ENCODE measurements around the gene C6orf52. TPM values are rescaled to one million over a fixed set of nuclear protein-coding genes. Genes with fewer than 3 reads are reported as not detected.
"Not testable (repeated sequence)": the region's sequence is repeated elsewhere in the genome, so short reads cannot be mapped to it uniquely, and the experiment has no call there.

The C6orf52 gene
- 1 to 10 TPM in 2 of 3 donors, not detected in 1; 1.2 to 1.7 TPM for total RNA-seq
- long read RNA-seq, donor 1, result 0 reads
- long read RNA-seq, donor 2, result 0 reads

DNA sequence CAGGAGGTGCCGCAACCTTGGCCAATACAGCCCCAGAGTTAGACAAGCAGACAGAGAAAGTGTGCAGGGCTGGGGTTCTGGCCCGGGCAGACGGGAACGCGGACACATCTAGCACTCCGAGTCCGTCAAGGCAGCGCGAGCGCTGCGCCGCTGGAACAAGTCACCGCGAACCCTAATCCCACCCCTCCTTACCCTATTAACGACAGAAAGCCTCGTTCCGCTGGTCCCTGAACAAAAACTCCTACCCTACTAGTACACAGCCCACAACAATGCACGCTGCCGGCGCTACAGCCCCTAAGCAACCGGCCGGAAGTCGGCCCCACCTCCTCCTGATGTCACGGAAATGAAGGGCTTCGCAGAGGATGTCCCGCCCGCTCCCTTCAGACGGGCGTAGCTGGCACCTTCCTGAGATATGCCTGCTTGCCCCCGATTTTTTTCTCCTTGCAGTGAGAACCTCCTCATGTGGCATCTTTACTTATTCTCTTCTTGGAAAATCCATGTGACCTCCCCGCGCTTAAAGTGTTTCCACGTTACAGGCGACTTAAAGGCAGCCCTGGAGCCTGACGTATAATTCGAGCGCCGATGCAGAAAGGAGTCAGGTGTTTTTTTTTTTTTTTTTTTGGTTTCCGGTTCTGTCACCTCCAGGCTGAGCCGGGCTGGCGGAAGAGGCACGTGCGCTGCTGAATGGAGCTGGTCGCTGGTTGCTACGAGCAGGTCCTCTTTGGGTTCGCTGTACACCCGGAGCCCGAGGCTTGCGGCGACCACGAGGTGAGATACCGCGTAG lies at the start of gene C6orf52, which contains the start of gene PAK1IP1:
Gene C6orf52, minus strand, starts transcription at position 315 of the 784 bp plus-strand sequence. CDS start 7,066 bp downstream, outside the sequence.
Gene PAK1IP1, plus strand, starts transcription at position 671 of the 784 bp plus-strand sequence. Its CDS starts 14 bp downstream, at position 685.
- intact Hi-C loops (cut with DNase I, micrococcal nuclease), result loop anchor here (5.0 to 10.0 kb wide), 2 partner anchors 182 to 190 kb away; no protein-coding TSS in a partner anchor
- peak within 1 kb of the TSS; percentile 73 for H3K4me3 ChIP-seq
- peak; percentile 92 to 96 (median 95) for DNase-seq
- peak; percentile 99 for ATAC-seq
- TF ChIP-seq, protein P1, sequence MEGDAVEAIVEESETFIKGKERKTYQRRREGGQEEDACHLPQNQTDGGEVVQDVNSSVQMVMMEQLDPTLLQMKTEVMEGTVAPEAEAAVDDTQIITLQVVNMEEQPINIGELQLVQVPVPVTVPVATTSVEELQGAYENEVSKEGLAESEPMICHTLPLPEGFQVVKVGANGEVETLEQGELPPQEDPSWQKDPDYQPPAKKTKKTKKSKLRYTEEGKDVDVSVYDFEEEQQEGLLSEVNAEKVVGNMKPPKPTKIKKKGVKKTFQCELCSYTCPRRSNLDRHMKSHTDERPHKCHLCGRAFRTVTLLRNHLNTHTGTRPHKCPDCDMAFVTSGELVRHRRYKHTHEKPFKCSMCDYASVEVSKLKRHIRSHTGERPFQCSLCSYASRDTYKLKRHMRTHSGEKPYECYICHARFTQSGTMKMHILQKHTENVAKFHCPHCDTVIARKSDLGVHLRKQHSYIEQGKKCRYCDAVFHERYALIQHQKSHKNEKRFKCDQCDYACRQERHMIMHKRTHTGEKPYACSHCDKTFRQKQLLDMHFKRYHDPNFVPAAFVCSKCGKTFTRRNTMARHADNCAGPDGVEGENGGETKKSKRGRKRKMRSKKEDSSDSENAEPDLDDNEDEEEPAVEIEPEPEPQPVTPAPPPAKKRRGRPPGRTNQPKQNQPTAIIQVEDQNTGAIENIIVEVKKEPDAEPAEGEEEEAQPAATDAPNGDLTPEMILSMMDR (IDR thresholded peaks at IDR 0.05), result no peak
- no peaks in the 10 kb centered on the region for H3K36me3 ChIP-seq (ENCODE audit: low read depth)
- no peaks in the 10 kb centered on the region for H3K9me3 ChIP-seq
- peaks cover 16% of the 10 kb centered on the region for H3K4me1 ChIP-seq (ENCODE audit: low read depth)

DNA sequence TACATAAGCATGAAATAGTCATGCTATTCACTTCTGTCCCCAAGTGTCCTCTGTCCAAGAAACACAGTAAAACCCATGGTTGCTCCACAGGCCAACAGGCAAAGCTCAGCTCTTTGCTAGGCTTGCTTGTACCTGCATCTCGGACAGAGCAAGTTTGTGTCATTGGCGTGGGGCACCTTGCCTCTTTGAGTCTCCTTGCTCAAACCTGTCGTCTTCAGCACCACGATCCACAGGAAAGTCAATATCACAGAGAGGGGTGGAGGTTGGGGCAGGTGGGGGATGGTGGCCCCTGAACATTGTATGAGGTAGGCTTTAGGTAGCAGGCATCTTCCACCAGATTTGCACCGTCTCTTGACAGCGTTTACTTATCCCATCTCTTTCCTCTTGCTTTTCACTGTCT lies 49.1 kb upstream of the C6orf52 start:
- Histone ChIP-seq H3K4me3 (no peak overlapping the region), H3K36me3 (ENCODE audit: low read depth) (no peaks in the 10 kb centered on the region), H3K4me1 (ENCODE audit: low read depth) (peaks cover 5% of the 10 kb centered on the region), H3K9me3 (no peaks in the 10 kb centered on the region)
- TF ChIP-seq, protein P1 (IDR thresholded peaks at IDR 0.05), result no peak
- intact Hi-C loops (cut with DNase I, micrococcal nuclease), result no loop called here
- DNase-seq (no peak), ATAC-seq (no peak)

DNA sequence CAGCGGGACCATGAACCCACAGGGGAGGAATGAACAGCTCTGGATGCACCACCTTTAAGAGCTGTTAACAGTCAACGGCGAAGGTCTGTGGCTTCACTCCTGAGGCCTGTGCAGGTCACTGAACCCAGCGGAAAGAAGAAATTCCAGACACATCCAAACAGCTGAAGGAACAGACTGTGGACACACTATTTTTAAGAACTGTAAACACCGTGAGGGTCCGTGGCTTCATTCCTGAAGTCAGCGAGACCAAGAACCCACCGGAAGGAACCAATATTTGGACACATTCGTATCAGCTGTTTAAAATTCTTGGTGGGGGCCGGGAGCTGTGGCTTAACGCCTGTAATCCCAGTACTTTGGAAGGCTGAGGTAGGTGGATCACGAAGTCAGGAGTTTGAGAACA lies 47.8 kb upstream of the C6orf52 start:
- DNase-seq, result no peak
- Histone ChIP-seq H3K4me1 (ENCODE audit: low read depth) (no peaks in the 10 kb centered on the region), H3K36me3 (ENCODE audit: low read depth) (no peaks in the 10 kb centered on the region), H3K4me3 (no peak overlapping the region), H3K9me3 (no peaks in the 10 kb centered on the region)
- intact Hi-C loops (cut with DNase I, micrococcal nuclease), result no loop called here
- TF ChIP-seq, protein P1 (IDR thresholded peaks at IDR 0.05), result no peak
- ATAC-seq, result no peak

DNA sequence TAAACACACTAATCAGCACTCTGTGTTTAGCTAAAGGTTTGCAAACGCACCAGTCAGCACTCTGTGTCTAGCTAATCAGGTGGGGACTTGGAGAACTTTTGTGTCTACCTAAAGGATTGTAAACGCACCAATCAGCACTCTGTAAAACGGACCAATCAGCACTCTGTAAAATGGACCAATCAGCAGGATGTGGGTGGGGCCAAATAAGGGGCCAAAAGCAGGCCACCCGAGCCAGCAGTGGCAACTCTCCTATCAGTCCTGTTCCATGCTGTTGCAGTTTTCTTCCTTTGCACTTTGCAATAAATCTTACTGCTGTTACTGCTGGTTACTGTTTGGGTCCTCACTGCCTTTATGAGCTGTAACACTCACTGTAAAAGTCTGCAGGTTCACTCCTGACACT lies 47.2 kb upstream of the C6orf52 start:
- H3K36me3 ChIP-seq (ENCODE audit: low read depth); H3K9me3 ChIP-seq; H3K4me1 ChIP-seq (ENCODE audit: low read depth); DNase-seq; ATAC-seq; H3K4me3 ChIP-seq; intact Hi-C loops (cut with DNase I, micrococcal nuclease): not testable (repeated sequence)

DNA sequence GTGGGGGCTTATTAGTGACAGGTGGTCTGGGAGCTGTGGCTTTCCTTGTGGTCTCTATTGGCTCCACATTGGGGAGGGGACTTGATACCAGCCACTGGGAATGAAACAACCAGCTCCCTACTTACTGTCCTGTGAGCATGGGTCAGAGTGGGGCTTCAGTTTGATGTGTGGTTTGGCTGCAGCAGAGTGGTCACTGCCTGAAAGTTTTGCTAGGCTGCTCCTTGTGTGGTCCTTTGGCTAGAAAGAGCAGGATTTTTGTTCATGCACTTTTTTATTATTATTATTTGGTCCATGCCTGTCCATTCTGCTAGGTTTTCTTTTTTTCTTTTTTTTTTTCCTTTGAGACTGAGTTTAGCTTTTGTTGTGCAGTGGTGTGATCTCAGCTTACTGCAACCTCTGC lies 45.6 kb upstream of the C6orf52 start:
- H3K9me3 ChIP-seq, result no peaks in the 10 kb centered on the region
- H3K4me3 ChIP-seq, result no peak overlapping the region
- no peak for DNase-seq
- TF ChIP-seq, protein P1 (IDR thresholded peaks at IDR 0.05), result no peak
- no peak for ATAC-seq
- H3K4me1 ChIP-seq (ENCODE audit: low read depth), result no peaks in the 10 kb centered on the region
- H3K36me3 ChIP-seq (ENCODE audit: low read depth), result no peaks in the 10 kb centered on the region
- intact Hi-C loops (cut with DNase I, micrococcal nuclease), result no loop called here

DNA sequence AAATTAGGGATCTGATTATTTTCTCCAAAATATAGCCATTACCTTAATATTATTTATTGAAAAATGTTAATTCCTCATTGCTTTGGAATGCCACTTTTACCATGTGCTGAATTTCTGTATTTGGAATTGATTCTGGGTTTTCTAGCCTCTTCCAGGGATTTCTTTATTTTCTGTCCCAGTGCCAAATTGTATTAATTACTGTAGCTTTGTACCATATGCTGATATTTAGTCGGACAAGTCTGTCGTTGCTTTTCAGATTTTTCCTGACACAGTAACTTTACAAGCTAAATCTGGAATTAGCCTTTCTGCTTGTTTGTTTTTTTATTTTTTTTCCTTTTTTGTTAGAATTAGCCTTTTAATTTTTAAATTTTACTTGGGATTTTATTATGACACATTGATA lies 42.3 kb upstream of the C6orf52 start:
- Histone ChIP-seq H3K4me3 (no peak overlapping the region), H3K36me3 (ENCODE audit: low read depth) (no peaks in the 10 kb centered on the region), H3K9me3 (no peaks in the 10 kb centered on the region), H3K4me1 (ENCODE audit: low read depth) (no peaks in the 10 kb centered on the region)
- intact Hi-C loops (cut with DNase I, micrococcal nuclease), result no loop called here
- no peak for DNase-seq
- TF ChIP-seq, protein P1 (IDR thresholded peaks at IDR 0.05), result no peak
- no peak for ATAC-seq
